Renal pelvis (tissue), 4 donors: Measurements from ENCODE around the gene HOXD11. TPM values are rescaled to one million over a fixed set of nuclear protein-coding genes. Genes with fewer than 3 reads are reported as not detected.

Experiments
- DNase-seq: peaks from one replicate; pipeline ENCODE4 v3.0.0-alpha.2; 2013
- polyA plus RNA-seq, 3 donors: library from polyadenylated mRNA; unstranded; fragments of 120-200 nt; gene quantifications; one replicate each; pipeline ENCODE4 v1.2.1, GENCODE V29; 2013; ENCODE audit not compliant: insufficient read length in 3 of 3

Gene HOXD11
- polyA plus RNA-seq, 3 donors: 56.2 to 72.4 (median 64.8) TPM

- no peak for DNase-seq
Observed at GRCh38 chr2:176117823-176118371, 10.8 kb downstream of the HOXD11 start.

- DNase-seq: peak; percentile 94
Observed at GRCh38 chr2:176118601-176119339, 11.7 kb downstream of the HOXD11 start.

GRCh38 chr2:176120364-176121189 is 13.5 kb downstream of the HOXD11 start:
- DNase-seq: no peak

GRCh38 chr2:176121190-176122051 is 14.3 kb downstream of the HOXD11 start:
- DNase-seq: no peak

GRCh38 chr2:176122052-176122682 is 15.1 kb downstream of the HOXD11 start:
- no peak for DNase-seq

- DNase-seq: no peak
Observed at GRCh38 chr2:176122683-176123410, 15.8 kb downstream of the HOXD11 start, which contains the start of gene HOXD9. Gene HOXD9, plus strand, starts transcription at chr2:176122719. Its CDS starts 50 bp downstream, at chr2:176122769.

- DNase-seq: no peak
Observed at GRCh38 chr2:176123411-176124109, 16.5 kb downstream of the HOXD11 start.

GRCh38 chr2:176124110-176124946 is 17.2 kb downstream of the HOXD11 start:
- DNase-seq: no peak

GRCh38 chr2:176124947-176125771 is 18.1 kb downstream of the HOXD11 start:
- no peak for DNase-seq

GRCh38 chr2:176125772-176126054 is 18.6 kb downstream of the HOXD11 start:
- DNase-seq: no peak

- peak; percentile 86 for DNase-seq
Observed at GRCh38 chr2:176126929-176127773, 20.1 kb downstream of the HOXD11 start.

- no peak for DNase-seq
Observed at GRCh38 chr2:176127774-176128072, 20.6 kb downstream of the HOXD11 start.

GRCh38 chr2:176128172-176128981 is 21.3 kb downstream of the HOXD11 start:
- DNase-seq: no peak

GRCh38 chr2:176128982-176129796 is 22.1 kb downstream of the HOXD11 start, which contains the start of gene HOXD8:
Gene HOXD8, plus strand, starts transcription at chr2:176129705. Its CDS starts 662 bp downstream, at chr2:176130367.
- DNase-seq: peak; percentile 89

- no peak for DNase-seq
Observed at GRCh38 chr2:176129813-176130146, 22.7 kb downstream of the HOXD11 start.
